Smooth muscle cell (in vitro differentiated cells): ENCODE data around the gene CACNA1B. TPM values are rescaled to one million over a fixed set of nuclear protein-coding genes. Genes with fewer than 3 reads are reported as not detected.
"Not testable (repeated sequence)": the region's sequence is repeated elsewhere in the genome, so short reads cannot be mapped to it uniquely, and the experiment has no call there.

Source experiments
- DNase-seq: peaks from one replicate; lab custom pipeline; 2025; ENCODE audit not compliant: unreplicated experiment; lab: John Stamatoyannopoulos, UW
- H2AFZ ChIP-seq: fragments of 200-600 bp; sonication (generic); 2 replicates; pipeline ENCODE4 v1.6.0; 2016; ENCODE audit warnings: antibody characterized with exemption, low read depth, mild to moderate bottlenecking
- H3F3A ChIP-seq: fragments of 200-600 bp; sonication (generic); 2 replicates; pipeline ENCODE4 v1.6.0; 2017; ENCODE audit warnings: antibody characterized with exemption, low read depth
- H3K27ac ChIP-seq: fragments of 200-600 bp; sonication (generic); 2 replicates; pipeline ENCODE4 v1.5.1; 2016; ENCODE audit warnings: low read depth, mild to moderate bottlenecking
- H3K27me3 ChIP-seq: fragments of 200-600 bp; sonication (generic); 2 replicates; pipeline ENCODE4 v1.6.1; 2016; ENCODE audit warnings: low read depth, mild to moderate bottlenecking
- H3K36me3 ChIP-seq: fragments of 200-600 bp; sonication (generic); 2 replicates; pipeline ENCODE4 v1.5.1; 2016; ENCODE audit warnings: low read depth
- H3K4me1 ChIP-seq: fragments of 200-600 bp; sonication (generic); 2 replicates; pipeline ENCODE4 v1.5.1; 2016; ENCODE audit warnings: low read depth
- H3K4me2 ChIP-seq: fragments of 200-600 bp; sonication (generic); 2 replicates; pipeline ENCODE4 v1.6.0; 2016; ENCODE audit warnings: mild to moderate bottlenecking
- H3K4me3 ChIP-seq: fragments of 200-600 bp; sonication (generic); 2 replicates; pipeline ENCODE4 v1.5.1; 2016; ENCODE audit warnings: mild to moderate bottlenecking
- H3K79me2 ChIP-seq: fragments of 200-600 bp; sonication (generic); 2 replicates; pipeline ENCODE4 v1.6.0; 2016; ENCODE audit warnings: low read depth, mild to moderate bottlenecking
- H3K9ac ChIP-seq: fragments of 200-600 bp; sonication (generic); 2 replicates; pipeline ENCODE4 v1.6.0; 2016; ENCODE audit warnings: low read depth
- H3K9me3 ChIP-seq: fragments of 200-600 bp; sonication (generic); replicated peaks from 2 replicates; pipeline ENCODE4 v1.5.1; 2016; ENCODE audit warnings: low read depth
- H4K20me1 ChIP-seq: fragments of 200-600 bp; sonication (generic); 2 replicates; pipeline ENCODE4 v1.6.0; 2016; ENCODE audit warnings: low read depth
- CTCF ChIP-seq: fragments of 200-600 bp; sonication (generic); IDR thresholded peaks from 2 replicates; pipeline ENCODE4 v1.5.1; 2017; ENCODE audit warnings: borderline replicate concordance, mild to moderate bottlenecking, antibody characterized with exemption; ENCODE audit not compliant: insufficient read depth, poor library complexity, severe bottlenecking
- WGBS: methylation state at CpG from one replicate; pipeline ENCODE4 v1.1.7; 2016; ENCODE audit warnings: low lambda C conversion rate; 5-methylcytosine and 5-hydroxymethylcytosine counted together
- microRNA counts: library from miRNA; unstranded; fragments of <30 nt; microRNA quantifications from one replicate; lab custom pipeline; 2016
- microRNA-seq: library from miRNA; unstranded; fragments of <30 nt; microRNA quantifications from one replicate; pipeline ENCODE4, GENCODE V29; 2016; ENCODE audit warnings: borderline number of aligned reads
- polyA plus RNA-seq: library from polyadenylated mRNA; unstranded; fragments of >200 nt; fragmentation: Nextera tagmentation; extraction: Ambion mirVana; gene quantifications from 2 replicates; pipeline ENCODE4 v1.2.1, GENCODE V29; 2016
- small RNA-seq: library from RNA; depleted of rRNA; stranded (forward); fragments of <200 nt; gene quantifications from one replicate; pipeline ENCODE3, GENCODE V24; 2014
- total RNA-seq: library from RNA; depleted of rRNA; stranded (reverse); fragments of >200 nt; gene quantifications from 2 replicates; pipeline ENCODE4 v1.2.3, GENCODE V29; 2014

CACNA1B gene
- total and polyA plus RNA-seq, 2 experiments from 2014 or later = 0.09 to 0.23 TPM

GRCh38 chr9:138147556-138147955 lies 270.0 kb downstream of the CACNA1B start:
- H3K27ac ChIP-seq, H2AFZ ChIP-seq, H3K79me2 ChIP-seq, H3K27me3 ChIP-seq, H3F3A ChIP-seq, H4K20me1 ChIP-seq, H3K36me3 ChIP-seq, H3K4me1 ChIP-seq, H3K4me3 ChIP-seq, H3K9me3 ChIP-seq, H3K4me2 ChIP-seq, DNase-seq, H3K9ac ChIP-seq: not testable (repeated sequence)
- WGBS = 31% methylated on average over 12 of the region's 34 CpGs
- TF ChIP-seq CTCF = peak; percentile 37

DNA sequence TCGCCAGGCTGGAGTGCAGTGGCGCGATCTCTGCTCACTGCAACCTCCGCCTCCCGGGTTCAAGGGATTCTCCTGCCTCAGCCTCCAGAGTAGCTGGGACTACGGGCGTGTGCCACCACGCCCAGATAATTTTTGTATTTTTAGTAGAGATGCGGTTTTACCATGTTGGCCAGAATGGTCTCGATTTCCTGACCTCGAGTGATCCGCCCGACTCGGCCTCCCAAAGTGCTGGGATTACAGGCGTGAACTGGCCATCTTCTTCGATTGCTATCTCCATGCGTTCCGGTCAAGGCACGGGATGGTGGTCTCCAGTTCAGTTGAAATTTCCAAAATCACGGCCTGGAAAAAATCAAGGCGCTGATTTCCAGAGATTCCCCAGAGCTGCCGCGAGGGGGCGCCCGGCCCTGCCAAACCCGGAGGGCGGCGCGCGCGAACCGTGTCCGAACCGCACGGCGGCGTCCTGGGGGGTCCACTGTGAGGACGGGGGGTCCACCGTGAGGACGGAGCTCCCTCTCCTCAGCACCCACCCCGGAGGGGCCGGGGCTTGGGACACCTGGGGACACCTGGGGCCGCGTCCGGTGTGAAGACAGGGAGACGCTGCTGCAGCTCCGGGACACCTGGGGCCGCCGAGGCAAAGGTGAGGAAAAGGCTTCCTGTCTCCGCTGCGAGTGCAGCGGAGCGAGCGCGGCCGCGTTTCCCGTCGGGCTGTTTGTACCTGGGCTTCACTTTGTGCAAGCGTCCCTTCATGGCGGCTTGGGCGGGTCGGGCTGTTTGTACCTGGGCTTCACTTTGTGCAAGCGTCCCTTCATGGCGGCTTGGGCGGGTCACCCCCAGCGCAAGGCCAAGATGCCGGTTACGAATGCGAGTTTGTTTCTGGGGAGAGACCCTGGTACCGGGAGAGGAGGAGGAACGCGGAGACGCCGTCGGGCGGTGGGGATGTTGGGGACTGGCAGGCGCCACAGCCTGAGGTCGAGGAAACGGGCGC lies 272.4 kb downstream of the CACNA1B start:
- Histone ChIP-seq H3K4me2 (peak overlapping the region; percentile 83), H3K4me3 (peak overlapping the region; percentile 71), H2AFZ (peak overlapping the region; percentile 97)
- 49% methylated on average over 65 of the region's 81 CpGs for WGBS
- not testable (repeated sequence) for H3K36me3 ChIP-seq, H3K27me3 ChIP-seq, DNase-seq, H4K20me1 ChIP-seq, H3K4me1 ChIP-seq, H3K79me2 ChIP-seq, H3K9me3 ChIP-seq, H3K27ac ChIP-seq, H3F3A ChIP-seq, H3K9ac ChIP-seq
- peak; percentile 55 for TF ChIP-seq CTCF

DNA sequence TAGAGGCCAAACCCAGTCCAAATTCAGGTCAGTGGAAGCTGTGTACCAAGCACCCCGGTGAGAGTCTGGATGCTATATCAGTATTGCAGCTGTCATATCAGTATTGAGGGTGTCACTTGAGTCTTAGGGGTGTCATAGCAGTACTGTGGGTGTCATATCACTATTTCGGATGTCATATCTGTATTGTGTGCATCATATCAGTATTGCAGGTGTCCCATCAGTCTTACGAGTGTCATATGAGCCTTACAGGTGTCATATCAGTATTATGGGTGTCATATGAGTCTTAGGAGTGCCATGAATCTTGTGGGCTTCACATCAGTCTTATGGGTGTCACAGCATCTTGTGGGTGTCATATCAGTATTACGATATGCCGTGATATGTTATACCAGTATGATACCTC lies 278.2 kb downstream of the CACNA1B start:
- not testable (repeated sequence) for H3K4me3 ChIP-seq, H3K27me3 ChIP-seq, H2AFZ ChIP-seq, H3K4me2 ChIP-seq, H3K4me1 ChIP-seq, H3K36me3 ChIP-seq, H3K79me2 ChIP-seq, H3K9me3 ChIP-seq, H4K20me1 ChIP-seq, H3F3A ChIP-seq, H3K9ac ChIP-seq, H3K27ac ChIP-seq, DNase-seq
- 81% methylated on average over 5 of the region's 5 CpGs for WGBS

GRCh38 chr9:138166793-138167192 lies 289.2 kb downstream of the CACNA1B start:
- H3K36me3 ChIP-seq, H3K4me1 ChIP-seq, H3K4me2 ChIP-seq, H3K9me3 ChIP-seq, H3K9ac ChIP-seq, DNase-seq, H3K4me3 ChIP-seq, H3K27me3 ChIP-seq, H3F3A ChIP-seq, H3K27ac ChIP-seq, H2AFZ ChIP-seq, H4K20me1 ChIP-seq, H3K79me2 ChIP-seq: not testable (repeated sequence)
- WGBS = 30% methylated on average over 1 of the region's 1 CpG

MicroRNAs within 50 kb of the gene (microRNA counts, 767-probe panel; counts per million panel counts)
- 183 counts per million for microRNA hsa-miR-602 (lab: Ali Mortazavi, UCI)

Small RNAs within 50 kb of the gene (microRNA-seq; reads per million reads assigned to microRNA genes)
- not detected for gene MIR602

Small RNAs within 50 kb of the gene (small RNA-seq; reads per million reads assigned to genes)
- not detected for gene AL591424.2
- not detected for gene MIR602
